ENCODE measurements around the gene MAPK14.

MAPK14 gene

DNA sequence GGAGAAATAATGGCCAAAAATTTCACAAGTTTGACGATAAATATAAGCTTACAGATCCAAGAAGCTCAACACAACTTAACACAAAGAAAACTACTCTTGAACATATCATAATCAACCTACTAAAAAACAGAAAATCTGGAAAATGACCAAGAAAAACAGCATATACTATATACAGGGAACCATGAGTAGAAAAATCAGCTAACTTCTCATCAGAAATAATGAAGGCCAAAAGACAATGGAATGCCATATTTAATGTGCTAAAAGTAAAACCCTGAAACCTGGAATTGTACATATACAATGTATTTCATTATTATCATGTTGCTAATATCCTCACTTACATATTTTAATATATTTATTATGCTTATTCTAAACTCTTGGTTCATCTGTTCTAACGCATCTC lies 128.1 kb downstream of the MAPK14 start:
- H3K4me2 ChIP-seq (ENCODE audit: low read length), result no peak overlapping the region
- no peak overlapping the region for H3K9ac ChIP-seq (ENCODE audit: low read length)
- H3K27me3 ChIP-seq (ENCODE audit: insufficient read depth, low read length), result peaks cover 7% of the 10 kb centered on the region; the same call in 1 of the 2 replicates
- H2AFZ ChIP-seq (ENCODE audit: low read length), result no peak overlapping the region
- no peak overlapping the region for H3K27ac ChIP-seq (ENCODE audit: low read depth, low read length, poor library complexity, severe bottlenecking)
- no peak for TF ChIP-seq EZH2 (IDR thresholded peaks at IDR 0.05; ENCODE audit: borderline replicate concordance, low read length)
- TF ChIP-seq, protein P1, sequence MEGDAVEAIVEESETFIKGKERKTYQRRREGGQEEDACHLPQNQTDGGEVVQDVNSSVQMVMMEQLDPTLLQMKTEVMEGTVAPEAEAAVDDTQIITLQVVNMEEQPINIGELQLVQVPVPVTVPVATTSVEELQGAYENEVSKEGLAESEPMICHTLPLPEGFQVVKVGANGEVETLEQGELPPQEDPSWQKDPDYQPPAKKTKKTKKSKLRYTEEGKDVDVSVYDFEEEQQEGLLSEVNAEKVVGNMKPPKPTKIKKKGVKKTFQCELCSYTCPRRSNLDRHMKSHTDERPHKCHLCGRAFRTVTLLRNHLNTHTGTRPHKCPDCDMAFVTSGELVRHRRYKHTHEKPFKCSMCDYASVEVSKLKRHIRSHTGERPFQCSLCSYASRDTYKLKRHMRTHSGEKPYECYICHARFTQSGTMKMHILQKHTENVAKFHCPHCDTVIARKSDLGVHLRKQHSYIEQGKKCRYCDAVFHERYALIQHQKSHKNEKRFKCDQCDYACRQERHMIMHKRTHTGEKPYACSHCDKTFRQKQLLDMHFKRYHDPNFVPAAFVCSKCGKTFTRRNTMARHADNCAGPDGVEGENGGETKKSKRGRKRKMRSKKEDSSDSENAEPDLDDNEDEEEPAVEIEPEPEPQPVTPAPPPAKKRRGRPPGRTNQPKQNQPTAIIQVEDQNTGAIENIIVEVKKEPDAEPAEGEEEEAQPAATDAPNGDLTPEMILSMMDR (IDR thresholded peaks at IDR 0.05; ENCODE audit: low read length), result no peak
- H3K4me3 ChIP-seq (ENCODE audit: low read depth, low read length, poor library complexity, severe bottlenecking), result no peak overlapping the region
- H3K9me2 ChIP-seq (ENCODE audit: low read depth, low read length), result no peaks in the 10 kb centered on the region
- H4K20me1 ChIP-seq (ENCODE audit: insufficient read depth, low read length), result no peaks in the 10 kb centered on the region
- H3K36me3 ChIP-seq (ENCODE audit: insufficient read depth, low read length), result no peaks in the 10 kb centered on the region; the same call in 1 of the 2 replicates
- no peaks in the 10 kb centered on the region for H3F3A ChIP-seq (ENCODE audit: insufficient read depth, low read length)
- no peaks in the 10 kb centered on the region for H3K79me2 ChIP-seq (ENCODE audit: insufficient read depth, low read length)
- no peaks in the 10 kb centered on the region for H3K4me1 ChIP-seq (ENCODE audit: insufficient read depth, low read length, severe bottlenecking)
- H3K9me3 ChIP-seq (ENCODE audit: low read length), result peaks cover 13% of the 10 kb centered on the region; the same call in 1 of the 2 replicates

DNA sequence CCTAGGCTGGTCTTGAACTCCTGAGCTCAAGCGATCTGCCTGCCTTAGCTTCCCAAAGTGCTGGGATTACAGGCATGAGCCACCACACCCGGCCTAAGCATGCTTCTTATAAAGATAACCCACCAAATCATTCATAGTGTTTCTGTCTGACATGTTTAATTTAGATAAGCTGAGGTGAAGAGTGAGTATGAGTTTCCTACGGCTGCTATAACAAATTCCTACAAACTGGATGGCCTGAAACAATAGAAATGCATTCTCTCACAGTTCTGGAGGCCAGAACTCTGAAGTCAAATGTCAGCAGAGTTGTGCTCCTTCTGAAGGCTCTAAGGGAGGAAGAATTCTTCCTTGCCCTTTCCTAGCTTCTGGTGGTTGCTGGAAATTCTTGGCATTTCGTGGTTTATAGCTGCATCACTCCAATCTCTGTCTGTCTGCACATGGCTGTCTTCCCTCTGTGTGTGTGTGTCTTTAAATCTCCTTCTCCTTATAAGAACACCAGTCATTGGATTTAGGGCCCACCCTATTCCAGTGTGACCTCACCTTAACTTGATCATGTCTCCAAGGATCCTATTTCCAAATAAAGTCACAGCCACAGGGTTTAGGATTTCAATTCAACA lies 132.6 kb downstream of the MAPK14 start:
- H3K27ac ChIP-seq (ENCODE audit: low read depth, low read length, poor library complexity, severe bottlenecking), result no peak overlapping the region
- TF ChIP-seq, protein P1 (IDR thresholded peaks at IDR 0.05; ENCODE audit: low read length), result no peak
- no peak for TF ChIP-seq EZH2 (IDR thresholded peaks at IDR 0.05; ENCODE audit: borderline replicate concordance, low read length)

More for the DNA sequence above, 132.6 kb downstream of the MAPK14 start:
- H3K4me3 ChIP-seq (ENCODE audit: low read depth, low read length, poor library complexity, severe bottlenecking), result no peak overlapping the region
- H3F3A ChIP-seq (ENCODE audit: insufficient read depth, low read length), result no peaks in the 10 kb centered on the region
- no peaks in the 10 kb centered on the region for H3K9me2 ChIP-seq (ENCODE audit: low read depth, low read length)
- peaks cover 4% of the 10 kb centered on the region; the same call in 1 of the 2 replicates for H3K27me3 ChIP-seq (ENCODE audit: insufficient read depth, low read length)
- no peaks in the 10 kb centered on the region for H3K4me1 ChIP-seq (ENCODE audit: insufficient read depth, low read length, severe bottlenecking)
- peaks cover 8% of the 10 kb centered on the region; the same call in 1 of the 2 replicates for H3K9me3 ChIP-seq (ENCODE audit: low read length)
- no peak overlapping the region for H3K4me2 ChIP-seq (ENCODE audit: low read length)
- no peak overlapping the region for H3K9ac ChIP-seq (ENCODE audit: low read length)
- H3K36me3 ChIP-seq (ENCODE audit: insufficient read depth, low read length), result no peaks in the 10 kb centered on the region; the same call in 1 of the 2 replicates
- H2AFZ ChIP-seq (ENCODE audit: low read length), result no peak overlapping the region
- no peaks in the 10 kb centered on the region for H3K79me2 ChIP-seq (ENCODE audit: insufficient read depth, low read length)
- H4K20me1 ChIP-seq (ENCODE audit: insufficient read depth, low read length), result no peaks in the 10 kb centered on the region
